Upper lobe of left lung (tissue), 6 donors: ENCODE measurements around the gene PDE4B. TPM values are rescaled to one million over a fixed set of nuclear protein-coding genes. Genes with fewer than 3 reads are reported as not detected.
"Not testable (repeated sequence)": the region's sequence is repeated elsewhere in the genome, so short reads cannot be mapped to it uniquely, and the experiment has no call there.

Experiments
- ATAC-seq, 2 donors: fragments of 200-7000 bp; cut with Tn5 transposase; one replicate each; pipeline ENCODE4 v1.9.1; 2022; ENCODE audit warnings: mild to moderate bottlenecking in 2 of 2, moderate library complexity in 2 of 2; ENCODE audit not compliant: low FRiP score in 2 of 2
- DNase-seq, 2 donors: peaks; one replicate each; pipeline ENCODE4 v3.0.0-alpha.2; 2019 to 2020
- H3K27ac ChIP-seq, 4 donors: fragments of 200-600 bp; sonication (generic); one replicate each; pipeline ENCODE4 v1.5.1; 2016 to 2019
- H3K27me3 ChIP-seq, 4 donors: fragments of 200-600 bp; sonication (generic); one replicate each; pipeline ENCODE4 v1.5.1; 2017 to 2019
- H3K36me3 ChIP-seq, 4 donors: fragments of 200-600 bp; sonication (generic); one replicate each; pipeline ENCODE4 v1.5.1; 2016 to 2019
- H3K4me1 ChIP-seq, 4 donors: fragments of 200-600 bp; sonication (generic); one replicate each; pipeline ENCODE4 v1.5.1; 2018 to 2019
- H3K4me3 ChIP-seq, 4 donors: fragments of 200-600 bp; sonication (generic); one replicate each; pipeline ENCODE4 v1.5.1; 2017 to 2019; ENCODE audit warnings: mild to moderate bottlenecking in 2 of 4, moderate library complexity in 1 of 4
- H3K9me3 ChIP-seq, 4 donors: fragments of 200-600 bp; sonication (generic); one replicate each; pipeline ENCODE4 v1.5.1; 2018 to 2019
- EP300 ChIP-seq, 4 donors: sonication (generic); formaldehyde crosslinking; IDR thresholded peaks; one replicate each; pipeline ENCODE4 v1.5.1; 2017; ENCODE audit warnings: antibody characterized with exemption in 4 of 4, control low read depth in 2 of 4
- POLR2A ChIP-seq, 4 donors: fragments of 450-650 bp; IDR thresholded peaks; one replicate each; pipeline ENCODE4 v1.5.1; 2016 to 2017; ENCODE audit warnings: antibody characterized with exemption in 4 of 4, mild to moderate bottlenecking in 2 of 4
- POLR2AphosphoS5 ChIP-seq, 2 donors: sonication (generic); formaldehyde crosslinking; IDR thresholded peaks; one replicate each; pipeline ENCODE4 v1.5.1; 2017; ENCODE audit warnings: antibody characterized with exemption in 2 of 2
- WGBS, 2 donors: methylation state at CpG; one replicate each; pipeline ENCODE4 v1.1.5; 2017 to 2018; 5-methylcytosine and 5-hydroxymethylcytosine counted together
- total RNA-seq, 6 donors: library from RNA; depleted of rRNA in 4 of 6; stranded (reverse); fragments of >200 nt in 4 of 6; gene quantifications; one replicate each; pipeline versions ENCODE4 v1.1.0 to v1.2.1, GENCODE V29; 2016 to 2021
- TF ChIP-seq, protein P1 (sequence below), 6 experiments: fragments of 450-650 bp in 4 of 6; fragments of 200-600 bp in 2 of 6; sonication (generic) in 2 of 6; IDR thresholded peaks; one replicate each; pipeline ENCODE4 v1.5.1; 2016 to 2019; ENCODE audit warnings: antibody characterized with exemption in 6 of 6
- donor health status: DM: no; HTN: no; CAD: no; lungs with moderate emphysema.
- donor health status: DM: no; HTN: yes; CAD: no; lungs with severe emphysema.

Gene PDE4B
- total RNA-seq, 6 donors from 2014 or later: 8.1 to 61.6 (median 15.9) TPM

DNA sequence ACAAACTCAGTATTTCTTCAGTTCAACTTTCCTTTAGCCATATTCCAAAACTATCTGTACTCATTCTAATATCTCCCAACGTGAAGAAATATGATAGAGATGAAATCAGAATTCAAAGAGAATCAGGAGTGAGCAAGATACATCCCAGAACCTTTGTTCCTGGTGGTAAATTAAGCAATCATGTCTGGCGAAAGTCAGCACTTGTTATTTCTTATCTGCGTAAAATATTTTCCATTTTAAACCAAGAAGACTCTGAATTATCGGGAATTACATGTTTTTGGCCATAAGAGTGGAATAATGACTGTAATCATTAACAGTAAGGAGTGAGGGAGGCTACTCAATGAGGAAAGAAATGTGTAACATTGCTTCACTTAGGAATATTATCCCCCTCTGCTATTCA lies 253.7 kb downstream of the PDE4B start:
- Histone ChIP-seq H3K9me3 (no peaks in the 10 kb centered on the region), H3K36me3 (no peaks in the 10 kb centered on the region), H3K4me1 (no peaks in the 10 kb centered on the region), H3K4me3 (no peak overlapping the region), H3K27ac (no peak overlapping the region), H3K27me3 (no peaks in the 10 kb centered on the region)
- DNase-seq (no peak), ATAC-seq (no peak)
- 50 to 61% methylated on average over 4 of the region's 4 CpGs for WGBS, 2 donors
- TF ChIP-seq, protein P1, sequence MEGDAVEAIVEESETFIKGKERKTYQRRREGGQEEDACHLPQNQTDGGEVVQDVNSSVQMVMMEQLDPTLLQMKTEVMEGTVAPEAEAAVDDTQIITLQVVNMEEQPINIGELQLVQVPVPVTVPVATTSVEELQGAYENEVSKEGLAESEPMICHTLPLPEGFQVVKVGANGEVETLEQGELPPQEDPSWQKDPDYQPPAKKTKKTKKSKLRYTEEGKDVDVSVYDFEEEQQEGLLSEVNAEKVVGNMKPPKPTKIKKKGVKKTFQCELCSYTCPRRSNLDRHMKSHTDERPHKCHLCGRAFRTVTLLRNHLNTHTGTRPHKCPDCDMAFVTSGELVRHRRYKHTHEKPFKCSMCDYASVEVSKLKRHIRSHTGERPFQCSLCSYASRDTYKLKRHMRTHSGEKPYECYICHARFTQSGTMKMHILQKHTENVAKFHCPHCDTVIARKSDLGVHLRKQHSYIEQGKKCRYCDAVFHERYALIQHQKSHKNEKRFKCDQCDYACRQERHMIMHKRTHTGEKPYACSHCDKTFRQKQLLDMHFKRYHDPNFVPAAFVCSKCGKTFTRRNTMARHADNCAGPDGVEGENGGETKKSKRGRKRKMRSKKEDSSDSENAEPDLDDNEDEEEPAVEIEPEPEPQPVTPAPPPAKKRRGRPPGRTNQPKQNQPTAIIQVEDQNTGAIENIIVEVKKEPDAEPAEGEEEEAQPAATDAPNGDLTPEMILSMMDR (IDR thresholded peaks at IDR 0.05): no peak
- TF ChIP-seq POLR2AphosphoS5 (IDR thresholded peaks at IDR 0.05) (no peak), EP300 (IDR thresholded peaks at IDR 0.05) (no peak), POLR2A (IDR thresholded peaks at IDR 0.05) (no peak)

DNA sequence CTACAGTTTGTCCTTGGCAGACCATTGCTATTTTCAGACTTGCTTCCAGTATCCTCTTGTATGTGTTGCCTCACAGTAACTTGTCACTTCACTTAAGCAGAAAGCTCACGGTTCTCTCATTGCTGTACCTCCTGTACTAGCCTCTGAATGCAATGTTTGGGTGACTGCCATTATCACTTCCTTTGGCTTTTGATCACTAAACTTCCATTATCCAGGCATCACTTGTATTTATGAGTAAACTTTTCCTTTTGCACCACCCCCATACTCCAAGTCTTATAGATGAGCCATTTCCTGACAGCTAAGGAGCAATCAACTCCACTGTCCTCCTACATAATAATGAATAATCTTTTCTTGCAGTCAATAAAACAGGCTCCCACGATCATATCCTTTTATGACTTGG lies 255.3 kb downstream of the PDE4B start:
- H3K36me3 ChIP-seq: no peaks in the 10 kb centered on the region
- no peaks in the 10 kb centered on the region for H3K27me3 ChIP-seq
- no peak overlapping the region for H3K27ac ChIP-seq
- no peak for TF ChIP-seq POLR2AphosphoS5 (IDR thresholded peaks at IDR 0.05)
- TF ChIP-seq, protein P1 (IDR thresholded peaks at IDR 0.05): no peak
- TF ChIP-seq EP300 (IDR thresholded peaks at IDR 0.05): no peak
- TF ChIP-seq POLR2A (IDR thresholded peaks at IDR 0.05): no peak
- no peaks in the 10 kb centered on the region for H3K4me1 ChIP-seq
- no peak for DNase-seq
- no peak overlapping the region for H3K4me3 ChIP-seq
- H3K9me3 ChIP-seq: no peaks in the 10 kb centered on the region
- no peak for ATAC-seq
- WGBS, 2 donors: 47 to 48% methylated on average over 2 of the region's 2 CpGs

DNA sequence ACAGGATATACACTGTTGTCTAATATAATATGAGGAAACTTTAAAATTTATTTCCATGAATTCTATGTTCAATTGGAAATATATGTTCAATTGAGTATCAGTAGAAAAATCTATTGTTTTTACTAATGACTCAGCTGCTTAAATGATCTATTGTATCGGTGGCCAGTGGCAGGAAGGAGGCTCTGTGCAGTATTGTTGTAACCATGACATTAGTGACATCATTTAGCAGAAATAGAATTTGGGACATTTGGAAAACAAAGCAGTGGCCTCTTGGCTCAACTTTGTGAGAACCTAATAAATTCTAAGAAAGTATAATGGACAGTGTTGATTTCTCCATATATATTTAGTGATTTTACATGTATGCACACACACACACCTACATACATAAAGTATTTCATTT lies 257.4 kb downstream of the PDE4B start:
- no peaks in the 10 kb centered on the region for H3K36me3 ChIP-seq
- DNase-seq (no peak), ATAC-seq (no peak)
- no peak overlapping the region for H3K27ac ChIP-seq
- WGBS, 2 donors: 66 to 72% methylated on average over 1 of the region's 1 CpG
- TF ChIP-seq POLR2AphosphoS5 (IDR thresholded peaks at IDR 0.05) (no peak), EP300 (IDR thresholded peaks at IDR 0.05) (no peak), POLR2A (IDR thresholded peaks at IDR 0.05) (no peak)
- TF ChIP-seq, protein P1 (IDR thresholded peaks at IDR 0.05): no peak
- no peaks in the 10 kb centered on the region for H3K4me1 ChIP-seq
- no peaks in the 10 kb centered on the region for H3K27me3 ChIP-seq
- no peaks in the 10 kb centered on the region for H3K9me3 ChIP-seq
- H3K4me3 ChIP-seq: no peak overlapping the region

DNA sequence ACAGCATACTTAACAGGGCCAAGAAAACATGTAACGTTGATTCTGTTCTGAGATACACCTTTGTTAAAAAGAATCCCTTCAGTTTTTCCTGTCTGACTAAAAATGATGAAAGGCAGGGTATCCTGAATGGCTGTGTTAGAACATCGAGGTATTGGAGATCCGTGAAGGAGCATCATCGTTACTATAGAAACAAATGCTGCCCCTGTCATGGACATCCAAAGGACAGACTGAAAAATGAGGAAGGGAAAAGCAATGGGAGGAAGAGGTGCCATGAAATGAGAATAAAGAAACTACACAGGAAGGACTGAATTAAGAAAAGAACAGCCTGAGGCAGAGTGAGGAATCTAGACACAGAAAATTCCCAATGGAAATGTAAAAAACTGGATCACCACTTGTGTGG lies 257.9 kb downstream of the PDE4B start:
- no peaks in the 10 kb centered on the region for H3K9me3 ChIP-seq
- WGBS, 2 donors: 73 to 84% methylated on average over 4 of the region's 4 CpGs
- no peak for TF ChIP-seq POLR2A (IDR thresholded peaks at IDR 0.05)
- TF ChIP-seq, protein P1 (IDR thresholded peaks at IDR 0.05): no peak
- no peak for TF ChIP-seq POLR2AphosphoS5 (IDR thresholded peaks at IDR 0.05)
- TF ChIP-seq EP300 (IDR thresholded peaks at IDR 0.05): no peak
- H3K36me3 ChIP-seq: no peaks in the 10 kb centered on the region
- H3K27me3 ChIP-seq: no peaks in the 10 kb centered on the region
- ATAC-seq: no peak
- no peak for DNase-seq
- no peak overlapping the region for H3K27ac ChIP-seq
- no peaks in the 10 kb centered on the region for H3K4me1 ChIP-seq
- H3K4me3 ChIP-seq: no peak overlapping the region

DNA sequence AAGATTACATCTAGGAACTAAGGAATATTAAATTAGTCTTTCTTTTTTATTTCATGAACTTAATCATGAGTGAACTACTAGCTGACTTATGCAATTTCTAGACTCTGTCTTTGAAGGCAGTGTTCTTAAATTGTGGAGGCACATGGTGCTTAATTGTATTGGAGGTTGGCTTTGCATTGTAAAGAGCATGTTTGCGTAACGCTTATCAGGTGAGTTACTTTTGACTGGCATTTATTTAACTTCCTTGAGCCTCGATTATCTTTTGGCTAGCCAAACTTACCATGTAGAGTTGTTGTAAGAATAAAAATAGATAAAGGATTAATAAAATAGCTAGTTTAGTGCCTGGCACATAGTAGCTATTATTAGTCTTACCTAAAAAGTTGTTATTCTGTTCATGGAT lies 262.4 kb downstream of the PDE4B start:
- no peak overlapping the region for H3K4me3 ChIP-seq
- H3K4me1 ChIP-seq: no peaks in the 10 kb centered on the region
- no peak overlapping the region for H3K27ac ChIP-seq
- TF ChIP-seq, protein P1 (IDR thresholded peaks at IDR 0.05): no peak
- H3K9me3 ChIP-seq: no peaks in the 10 kb centered on the region
- 65 to 74% methylated on average over 3 of the region's 3 CpGs for WGBS, 2 donors
- no peak for ATAC-seq
- no peaks in the 10 kb centered on the region for H3K27me3 ChIP-seq
- no peak for DNase-seq
- H3K36me3 ChIP-seq: no peaks in the 10 kb centered on the region

DNA sequence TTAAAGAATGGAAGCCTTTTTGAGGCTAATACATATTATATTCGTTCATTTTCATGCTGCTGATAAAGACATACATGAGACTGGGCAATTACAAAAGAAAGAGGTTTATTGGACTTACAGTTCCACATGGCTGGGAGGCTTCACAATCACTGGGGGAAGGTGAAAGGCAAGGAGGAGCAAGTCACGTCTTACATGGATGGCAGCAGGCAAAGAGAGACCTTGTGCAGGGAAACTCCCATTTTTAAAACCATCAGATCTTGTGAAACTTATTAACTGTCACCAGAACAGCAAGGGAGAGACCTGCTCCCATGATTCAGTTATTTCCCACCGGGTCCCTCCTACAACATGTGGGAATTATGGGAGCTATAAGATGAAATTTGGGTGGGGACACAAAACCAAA lies 264.8 kb downstream of the PDE4B start:
- H3K36me3 ChIP-seq, H3K27me3 ChIP-seq, DNase-seq, ATAC-seq, H3K4me1 ChIP-seq, H3K27ac ChIP-seq, H3K9me3 ChIP-seq, H3K4me3 ChIP-seq: not testable (repeated sequence)
- WGBS, 2 donors: 76 to 80% methylated on average over 3 of the region's 3 CpGs
